CD4-positive, alpha-beta T cell treated with Interleukin-12 subunit alpha and Interleukin-12 subunit beta, for 1 hour (primary cell): ENCODE results near the gene FASTK.
A peak's percentile ranks its signal among the peaks of the same experiment; 100 is the strongest.
"Not testable (repeated sequence)": the region's sequence is repeated elsewhere in the genome, so short reads cannot be mapped to it uniquely, and the experiment has no call there.

Experiments used
- DNase-seq: peaks from one replicate; pipeline ENCODE4 v3.0.0-alpha.2; 2020

Gene FASTK

GRCh38 chr7:151043959-151044358 lies 36.6 kb downstream of the FASTK start:
- DNase-seq = no peak

GRCh38 chr7:151043449-151043848 lies 37.2 kb downstream of the FASTK start:
- not testable (repeated sequence) for DNase-seq

- no peak for DNase-seq
These were observed 39.8 kb downstream of the FASTK start for GRCh38 chr7:151040616-151041375.

GRCh38 chr7:151039850-151040548 lies 40.6 kb downstream of the FASTK start:
- DNase-seq = no peak

- peak; percentile 26 for DNase-seq
These were observed 41.4 kb downstream of the FASTK start for GRCh38 chr7:151038951-151039849.

GRCh38 chr7:151035902-151036301 lies 44.7 kb downstream of the FASTK start:
- no peak for DNase-seq

- no peak for DNase-seq
These were observed 45.4 kb downstream of the FASTK start for GRCh38 chr7:151035026-151035717.

- no peak for DNase-seq
These were observed 46.1 kb downstream of the FASTK start for GRCh38 chr7:151034312-151035025.

GRCh38 chr7:151033864-151034249 lies 46.8 kb downstream of the FASTK start:
- no peak for DNase-seq

- no peak for DNase-seq
These were observed 47.4 kb downstream of the FASTK start for GRCh38 chr7:151032936-151033863.

- DNase-seq = no peak
These were observed 49.6 kb downstream of the FASTK start for GRCh38 chr7:151031011-151031410.

- DNase-seq = no peak
These were observed 51.6 kb downstream of the FASTK start for GRCh38 chr7:151028948-151029501.

GRCh38 chr7:151028131-151028947 lies 52.3 kb downstream of the FASTK start, which contains the start of gene ABCB8:
ABCB8 (plus strand) TSS chr7:151028450; CDS start chr7:151028516, 66 bp downstream.
- peak; percentile 99 for DNase-seq

- DNase-seq = not testable (repeated sequence)
These were observed 52.9 kb downstream of the FASTK start for GRCh38 chr7:151027728-151028130.

GRCh38 chr7:151026771-151027727 lies 53.6 kb downstream of the FASTK start:
- DNase-seq = not testable (repeated sequence)
